HEK293 (cell line): ENCODE results near the gene SLC26A11.

Experiments used
- CTCF ChIA-PET: fragments of 350-600 bp; formaldehyde crosslinking; extraction: SDS; loops from one replicate; lab custom pipeline; 2021; ENCODE audit warnings: antibody characterized with exemption; lab: Yijun Ruan, JAX
- POLR2A ChIA-PET: fragments of 300-600 bp; formaldehyde crosslinking; extraction: SDS; loops from one replicate; lab custom pipeline; 2020; ENCODE audit warnings: antibody characterized with exemption, inconsistent platforms; lab: Yijun Ruan, JAX
- H3K27ac ChIP-seq: fragments of 200-500 bp; sonication (Bioruptor generic); 2 replicates; pipeline ENCODE4 v1.5.1; 2014; ENCODE audit warnings: low read depth, low read length, control low read depth, inconsistent platforms; ENCODE audit errors: extremely low read depth
- H3K36me3 ChIP-seq, 2 experiments: fragments of 200-500 bp in 1 of 2; sonication (Bioruptor generic) in 1 of 2; 1 replicate in 1 of 2; 2 replicates in 1 of 2; pipeline ENCODE4 v1.5.1; 2014 to 2017; ENCODE audit warnings: inconsistent platforms in 2 of 2, low read length in 2 of 2; ENCODE audit not compliant: control insufficient read depth in 2 of 2, insufficient read depth in 1 of 2
- H3K4me1 ChIP-seq: fragments of 200-500 bp; sonication (Bioruptor generic); 2 replicates; pipeline ENCODE4 v1.5.1; 2014; ENCODE audit warnings: mild to moderate bottlenecking, low read length, inconsistent platforms; ENCODE audit not compliant: control insufficient read depth, insufficient read depth
- H3K4me3 ChIP-seq: 2 replicates; pipeline ENCODE4 v1.5.1; 2011; ENCODE audit warnings: low read depth, mild to moderate bottlenecking, control low read depth, low read length, moderate library complexity
- H3K9me3 ChIP-seq: fragments of 200-500 bp; sonication (Bioruptor generic); 2 replicates; pipeline ENCODE4 v1.5.1; 2014; ENCODE audit warnings: low read depth, low read length, inconsistent platforms; ENCODE audit not compliant: control insufficient read depth, insufficient read depth
- ATF2 ChIP-seq: fragments of 450-650 bp; formaldehyde crosslinking; IDR thresholded peaks from 2 replicates; pipeline ENCODE4 v1.5.1; 2016; ENCODE audit warnings: missing biosample characterization, missing genetic modification characterization, low read depth
- GLIS2 ChIP-seq: fragments of 450-650 bp; formaldehyde crosslinking; IDR thresholded peaks from 2 replicates; pipeline ENCODE4 v1.5.1; 2016; ENCODE audit warnings: missing biosample characterization, missing genetic modification characterization
- HOXA7 ChIP-seq: sonication (generic); formaldehyde crosslinking; IDR thresholded peaks from 2 replicates; pipeline ENCODE4 v1.8.1; 2022; ENCODE audit warnings: missing genetic modification reagents, borderline replicate concordance
- HOXC10 ChIP-seq: sonication (generic); formaldehyde crosslinking; IDR thresholded peaks from 2 replicates; pipeline ENCODE4 v1.8.1; 2023; ENCODE audit warnings: mild to moderate bottlenecking, missing genetic modification reagents
- KLF9 ChIP-seq: fragments of 450-650 bp; formaldehyde crosslinking; IDR thresholded peaks from 2 replicates; pipeline ENCODE4 v1.5.1; 2016; ENCODE audit warnings: missing biosample characterization, missing genetic modification characterization, low read depth
- RBAK ChIP-seq: fragments of 450-650 bp; formaldehyde crosslinking; IDR thresholded peaks from 2 replicates; pipeline ENCODE4 v1.5.1; 2016; ENCODE audit warnings: missing biosample characterization, missing genetic modification characterization
- SETDB1 ChIP-seq: IDR thresholded peaks from one replicate; pipeline ENCODE4 v1.6.1; 2017; ENCODE audit warnings: mild to moderate bottlenecking, low read length, moderate library complexity, mixed read lengths; ENCODE audit not compliant: insufficient read length
- ZIC2 ChIP-seq: fragments of 450-650 bp; formaldehyde crosslinking; IDR thresholded peaks from 2 replicates; pipeline ENCODE4 v1.5.1; 2016; ENCODE audit warnings: missing biosample characterization, missing genetic modification characterization
- ZNF23 ChIP-seq: fragments of 450-650 bp; formaldehyde crosslinking; IDR thresholded peaks from 2 replicates; pipeline ENCODE4 v1.5.1; 2016; ENCODE audit warnings: missing biosample characterization, missing genetic modification characterization, borderline replicate concordance
- ZNF239 ChIP-seq: fragments of 450-650 bp; formaldehyde crosslinking; IDR thresholded peaks from 2 replicates; pipeline ENCODE4 v1.5.1; 2016; ENCODE audit warnings: missing biosample characterization, missing genetic modification characterization
- ZNF350 ChIP-seq: fragments of 450-650 bp; formaldehyde crosslinking; IDR thresholded peaks from 2 replicates; pipeline ENCODE4 v1.5.0; 2017; ENCODE audit warnings: missing biosample characterization, mild to moderate bottlenecking, missing genetic modification characterization
- ZNF366 ChIP-seq: fragments of 450-650 bp; formaldehyde crosslinking; conservative IDR thresholded peaks from 2 replicates; pipeline ENCODE4 v1.5.1; 2016; ENCODE audit warnings: missing biosample characterization, missing genetic modification characterization
- ZNF398 ChIP-seq: fragments of 450-650 bp; formaldehyde crosslinking; IDR thresholded peaks from 2 replicates; pipeline ENCODE4 v1.5.1; 2017; ENCODE audit warnings: missing biosample characterization, missing genetic modification characterization
- ZNF580 ChIP-seq: fragments of 450-650 bp; formaldehyde crosslinking; IDR thresholded peaks from 2 replicates; pipeline ENCODE4 v1.5.1; 2016; ENCODE audit warnings: missing biosample characterization, missing genetic modification characterization
- ZSCAN18 ChIP-seq: fragments of 450-650 bp; formaldehyde crosslinking; IDR thresholded peaks from 2 replicates; pipeline ENCODE4 v1.5.1; 2016; ENCODE audit warnings: missing biosample characterization, missing genetic modification characterization

SLC26A11 gene

GRCh38 chr17:80202197-80202596 is 18.0 kb upstream of the SLC26A11 start:
- ChIA-PET CTCF (no interaction called here), POLR2A (no interaction called here)
- Histone ChIP-seq H3K27ac (no peak overlapping the region), H3K36me3 (no peaks in the 10 kb centered on the region; a peak in 1 of 3 replicates), H3K4me3 (no peak overlapping the region), H3K9me3 (no peaks in the 10 kb centered on the region), H3K4me1 (no peaks in the 10 kb centered on the region)
- TF ChIP-seq ZNF580 (tag by site-specific recombination) (no peak), RBAK (tag by site-specific recombination) (no peak), ZNF350 (tag by site-specific recombination) (no peak), KLF9 (tag by site-specific recombination) (no peak), ATF2 (tag by site-specific recombination) (no peak), SETDB1 (no peak), ZNF23 (tag by site-specific recombination) (no peak), ZIC2 (tag by site-specific recombination) (no peak), HOXA7 (CRISPR knock-in tag) (no peak)

GRCh38 chr17:80203471-80203963 is 16.7 kb upstream of the SLC26A11 start:
- TF ChIP-seq ZIC2 (tag by site-specific recombination) (peak; percentile 45), ZNF239 (tag by site-specific recombination) (no peak), GLIS2 (0 out of 2 replicates have a peak, but pooled peaks have one; percentile 21)
- Histone ChIP-seq H3K27ac (no peak overlapping the region), H3K9me3 (no peaks in the 10 kb centered on the region), H3K4me1 (no peaks in the 10 kb centered on the region), H3K36me3 (peaks cover 0 to 6% of the 10 kb centered on the region in 2 experiments; a peak in 2 of 3 replicates), H3K4me3 (no peak overlapping the region)
- CTCF ChIA-PET = interaction anchor here (0.6 to 1.1 kb wide), 4 partner anchors 9 to 159 kb away, joined by 3 to 5 read pairs (median 4); no protein-coding TSS in a partner anchor
- POLR2A ChIA-PET = no interaction called here

- peaks cover 0 to 18% of the 10 kb centered on the region in 2 experiments; a peak in 2 of 3 replicates for H3K36me3 ChIP-seq
- no peak overlapping the region for H3K4me3 ChIP-seq
- H3K27ac ChIP-seq = no peak overlapping the region
- ChIA-PET POLR2A (interaction anchor here (1.3 kb wide), 1 partner anchor 59 kb away, joined by 6 read pairs; no protein-coding TSS in a partner anchor), CTCF (no interaction called here)
- H3K4me1 ChIP-seq = no peaks in the 10 kb centered on the region
- no peaks in the 10 kb centered on the region for H3K9me3 ChIP-seq
- TF ChIP-seq ZNF398 (peak; percentile 34; the same call in 1 of the 2 replicates), HOXC10 (CRISPR knock-in tag) (no peak), ZNF366 (tag by site-specific recombination) (peak; percentile 45; the same call in 1 of the 2 replicates), ZSCAN18 (no peak)
Measured at GRCh38 chr17:80204626-80205468, 15.4 kb upstream of the SLC26A11 start.
